ENCODE results near the gene OSBPL9. TPM values are rescaled to one million over a fixed set of nuclear protein-coding genes. Genes with fewer than 3 reads are reported as not detected.

OSBPL9 gene
- total and polyA plus RNA-seq, 9 of the 15 experiments (the other 6 are each of a cell fraction or from before 2014, with no cell fraction given) = 43.9 to 217 (median 170) TPM

DNA sequence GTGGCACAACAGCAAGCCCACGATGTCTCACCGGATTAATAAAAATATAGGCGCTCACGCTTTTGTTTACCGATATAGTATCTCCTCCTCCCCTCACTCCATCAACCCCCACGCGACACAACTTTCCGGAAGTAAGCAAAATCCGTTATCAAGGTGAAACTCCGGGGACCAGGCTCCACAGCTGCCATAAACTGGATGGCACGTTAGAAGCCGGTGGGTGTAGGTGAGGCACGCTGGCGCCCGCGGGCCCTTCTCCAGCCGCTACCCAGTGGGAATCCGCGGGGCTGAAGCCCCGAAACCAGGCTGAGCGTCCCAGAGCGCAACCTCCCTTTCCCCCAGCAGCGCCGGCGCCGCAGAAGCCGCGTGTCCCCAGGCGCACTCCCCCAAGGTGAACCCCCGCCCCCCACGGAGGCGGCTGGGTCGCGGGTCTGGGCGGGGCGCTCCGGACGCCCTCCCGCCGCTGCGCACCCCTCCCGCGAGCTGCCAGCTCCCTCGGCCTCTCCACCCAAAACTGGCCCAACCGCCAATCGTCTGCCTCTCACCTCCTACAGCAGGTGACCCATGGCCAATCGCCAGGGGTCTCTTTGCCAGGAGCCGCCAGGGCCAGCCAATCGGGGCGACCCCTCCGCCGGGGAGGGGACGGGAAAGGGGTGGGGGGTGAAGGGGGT lies 112.4 kb downstream of the OSBPL9 start (continued):
- TF ChIP-seq PBX2 (CRISPR knock-in tag; IDR thresholded peaks at IDR 0.05; ENCODE audit: low read depth) = no peak
- TF ChIP-seq PBX2 (tag; conservative IDR thresholded peaks at IDR 0.05; ENCODE audit: low read depth) = no peak
- TF ChIP-seq MCM2 (IDR thresholded peaks at IDR 0.05; ENCODE audit: low read depth) = no peak
- no peak for TF ChIP-seq CAMTA2 (CRISPR knock-in tag; conservative IDR thresholded peaks at IDR 0.05)
- TF ChIP-seq SMARCC2 (IDR thresholded peaks at IDR 0.05; ENCODE audit: low read depth) = no peak
- no peak for TF ChIP-seq ZNF41 (CRISPR knock-in tag; conservative IDR thresholded peaks at IDR 0.05)
- TF ChIP-seq PHF21A (IDR thresholded peaks at IDR 0.05; ENCODE audit: borderline replicate concordance, low read depth) = no peak
- TF ChIP-seq TAF1 (IDR thresholded peaks at IDR 0.05; ENCODE audit: control insufficient read depth, extremely low read depth, insufficient read depth, low read length, severe bottlenecking) = peak; percentile 33
- TF ChIP-seq CXXC5 (CRISPR knock-in tag; IDR thresholded peaks at IDR 0.05) = peak; percentile 93
- no peak for TF ChIP-seq FOXK1 (CRISPR knock-in tag; IDR thresholded peaks at IDR 0.05; ENCODE audit: borderline replicate concordance)
- TF ChIP-seq SRSF9 (IDR thresholded peaks at IDR 0.05; ENCODE audit: borderline replicate concordance, low read depth, low read length) = no peak
- TF ChIP-seq CBX1 (IDR thresholded peaks at IDR 0.05; ENCODE audit: low read depth) = no peak
- TF ChIP-seq FOXK2 (conservative IDR thresholded peaks at IDR 0.05 in 1 of 2, IDR thresholded peaks at IDR 0.05 in 1 of 2; ENCODE audit: low read depth in 2 of 2) = peak; percentile 61 to 66; a peak in 3 of 4 replicates
- TF ChIP-seq, protein P1, sequence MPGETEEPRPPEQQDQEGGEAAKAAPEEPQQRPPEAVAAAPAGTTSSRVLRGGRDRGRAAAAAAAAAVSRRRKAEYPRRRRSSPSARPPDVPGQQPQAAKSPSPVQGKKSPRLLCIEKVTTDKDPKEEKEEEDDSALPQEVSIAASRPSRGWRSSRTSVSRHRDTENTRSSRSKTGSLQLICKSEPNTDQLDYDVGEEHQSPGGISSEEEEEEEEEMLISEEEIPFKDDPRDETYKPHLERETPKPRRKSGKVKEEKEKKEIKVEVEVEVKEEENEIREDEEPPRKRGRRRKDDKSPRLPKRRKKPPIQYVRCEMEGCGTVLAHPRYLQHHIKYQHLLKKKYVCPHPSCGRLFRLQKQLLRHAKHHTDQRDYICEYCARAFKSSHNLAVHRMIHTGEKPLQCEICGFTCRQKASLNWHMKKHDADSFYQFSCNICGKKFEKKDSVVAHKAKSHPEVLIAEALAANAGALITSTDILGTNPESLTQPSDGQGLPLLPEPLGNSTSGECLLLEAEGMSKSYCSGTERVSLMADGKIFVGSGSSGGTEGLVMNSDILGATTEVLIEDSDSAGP (CRISPR knock-in tag; IDR thresholded peaks at IDR 0.05) = no peak
- TF ChIP-seq ZHX1 (conservative IDR thresholded peaks at IDR 0.05; ENCODE audit: low read length) = no peak
- no peak for TF ChIP-seq ILK (tag; IDR thresholded peaks at IDR 0.05; ENCODE audit: borderline replicate concordance, low read depth)
- 0 out of 2 replicates have a peak, but pooled peaks have one; percentile 59 for TF ChIP-seq PML (IDR thresholded peaks at IDR 0.05; ENCODE audit: low read length)
- TF ChIP-seq, protein P2, sequence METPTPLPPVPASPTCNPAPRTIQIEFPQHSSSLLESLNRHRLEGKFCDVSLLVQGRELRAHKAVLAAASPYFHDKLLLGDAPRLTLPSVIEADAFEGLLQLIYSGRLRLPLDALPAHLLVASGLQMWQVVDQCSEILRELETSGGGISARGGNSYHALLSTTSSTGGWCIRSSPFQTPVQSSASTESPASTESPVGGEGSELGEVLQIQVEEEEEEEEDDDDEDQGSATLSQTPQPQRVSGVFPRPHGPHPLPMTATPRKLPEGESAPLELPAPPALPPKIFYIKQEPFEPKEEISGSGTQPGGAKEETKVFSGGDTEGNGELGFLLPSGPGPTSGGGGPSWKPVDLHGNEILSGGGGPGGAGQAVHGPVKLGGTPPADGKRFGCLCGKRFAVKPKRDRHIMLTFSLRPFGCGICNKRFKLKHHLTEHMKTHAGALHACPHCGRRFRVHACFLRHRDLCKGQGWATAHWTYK (CRISPR knock-in tag; IDR thresholded peaks at IDR 0.05) = 0 out of 2 replicates have a peak, but pooled peaks have one; percentile 58
